ENCODE results near the gene EPHB1.
"Not testable (repeated sequence)": the region's sequence is repeated elsewhere in the genome, so short reads cannot be mapped to it uniquely, and the experiment has no call there.

EPHB1 gene

DNA sequence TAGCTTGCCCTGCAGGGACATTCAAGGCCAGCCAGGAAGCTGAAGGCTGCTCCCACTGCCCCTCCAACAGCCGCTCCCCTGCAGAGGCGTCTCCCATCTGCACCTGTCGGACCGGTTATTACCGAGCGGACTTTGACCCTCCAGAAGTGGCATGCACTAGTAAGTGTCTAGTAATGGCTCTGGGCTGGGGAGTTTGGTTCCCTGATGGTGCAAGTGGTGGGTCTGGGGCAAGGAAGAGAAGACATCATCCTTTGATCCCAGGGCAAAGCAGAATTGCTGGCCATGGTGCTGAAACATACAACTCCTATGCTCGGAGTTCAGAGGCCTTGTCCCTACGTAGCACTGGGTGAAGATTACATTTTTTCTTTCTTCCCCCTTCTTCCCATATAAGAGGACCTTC lies 311.4 kb downstream of the EPHB1 start:
- no peak overlapping the region for H3K4me3 ChIP-seq (ENCODE audit: low read depth, low read length)

DNA sequence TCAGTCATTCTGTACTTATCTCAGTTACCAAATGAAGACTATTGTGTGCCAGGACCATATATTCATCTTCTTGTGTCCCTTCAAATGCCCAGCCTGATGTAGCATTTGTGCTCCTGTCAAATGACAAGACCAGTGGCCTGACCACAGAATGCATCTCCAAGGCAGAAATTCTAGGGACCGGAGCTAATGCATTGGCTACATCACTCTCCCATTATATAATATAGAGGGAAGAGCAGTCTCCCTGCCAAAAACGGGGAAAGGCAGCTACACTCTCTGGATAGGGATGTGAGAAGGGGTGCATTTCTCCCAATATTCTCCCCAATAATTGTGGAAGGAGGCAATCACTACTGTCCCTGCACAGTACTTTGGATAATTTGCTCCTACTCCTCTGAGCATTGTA lies 312.0 kb downstream of the EPHB1 start:
- no peak overlapping the region for H3K4me3 ChIP-seq (ENCODE audit: low read depth, low read length)

DNA sequence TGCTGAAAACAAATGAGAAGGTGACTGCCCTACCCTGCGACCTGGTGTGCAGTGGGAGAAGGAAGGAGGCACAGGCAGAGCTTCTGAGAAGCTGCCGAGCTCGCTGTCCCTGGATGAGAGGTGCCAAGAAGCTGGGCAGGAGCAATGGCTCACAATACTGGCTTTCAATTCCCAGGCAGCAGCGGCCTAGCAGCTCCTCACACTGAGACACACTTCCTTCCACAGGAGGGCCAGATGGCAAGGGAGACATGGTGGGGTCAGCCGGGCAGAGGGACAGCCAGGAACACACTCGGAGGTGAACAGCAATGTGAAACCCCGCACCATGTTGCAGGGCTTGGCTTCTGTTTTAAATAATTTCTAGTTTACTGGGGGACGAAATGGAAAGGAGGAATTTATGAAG lies 314.6 kb downstream of the EPHB1 start:
- H3K4me3 ChIP-seq (ENCODE audit: low read depth, low read length): no peak overlapping the region

DNA sequence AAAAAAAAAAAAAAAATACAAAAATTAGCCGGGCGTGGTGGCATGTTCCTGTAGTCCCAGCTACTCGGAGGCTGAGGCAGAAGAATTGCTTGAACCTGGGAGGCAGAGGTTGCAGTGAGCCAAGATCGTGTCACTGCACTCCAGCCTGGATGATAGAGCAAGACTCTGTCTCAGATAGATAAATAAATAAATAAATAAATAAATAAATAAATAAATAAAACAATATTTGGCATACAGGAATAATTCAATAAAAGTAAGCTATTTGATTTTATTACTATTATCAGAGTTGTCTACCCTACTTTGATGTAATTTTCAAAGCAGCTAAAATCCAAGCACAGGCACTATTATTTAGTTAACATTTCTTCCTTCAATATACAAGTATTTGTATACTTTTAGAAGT lies 319.5 kb downstream of the EPHB1 start:
- H3K4me3 ChIP-seq (ENCODE audit: low read depth, low read length): not testable (repeated sequence)

DNA sequence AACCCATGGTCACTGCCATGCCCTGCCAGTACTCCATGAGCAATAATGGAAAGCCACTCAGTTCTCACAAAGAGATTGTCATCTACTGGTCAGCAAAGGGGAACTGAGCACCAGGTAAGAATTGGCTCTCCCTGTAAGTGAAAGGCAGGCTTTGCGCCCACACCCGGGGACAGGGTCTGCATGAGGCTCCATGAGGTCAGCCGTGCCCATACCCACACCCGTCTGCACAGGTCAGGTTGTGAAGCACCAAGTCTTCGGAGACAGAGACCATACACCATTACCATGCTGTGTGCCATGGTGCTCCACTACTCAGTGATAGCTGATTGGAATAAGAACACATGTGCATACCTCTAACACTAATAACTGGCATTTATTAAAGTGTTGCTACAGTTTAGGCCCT lies 322.9 kb downstream of the EPHB1 start:
- no peak overlapping the region for H3K4me3 ChIP-seq (ENCODE audit: low read depth, low read length)

DNA sequence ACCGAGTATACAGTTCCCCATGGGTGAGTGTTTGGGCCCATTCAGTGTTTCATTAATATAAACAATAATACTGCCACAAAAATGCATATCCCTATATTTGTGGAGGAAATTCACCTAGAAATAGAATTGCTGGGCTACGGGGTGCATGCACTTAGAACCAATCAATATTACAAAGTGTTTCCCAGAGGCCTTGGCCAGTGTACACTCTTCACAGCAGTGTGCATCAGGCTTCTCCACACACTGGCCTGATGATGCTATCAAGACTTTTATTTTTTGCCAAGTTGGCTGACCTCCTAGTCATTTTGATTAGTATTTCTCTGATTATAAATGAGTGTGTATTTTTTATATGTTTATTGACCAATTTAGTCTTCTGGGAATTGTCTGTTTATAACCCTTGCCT lies 323.7 kb downstream of the EPHB1 start:
- no peak overlapping the region for H3K4me3 ChIP-seq (ENCODE audit: low read depth, low read length)

DNA sequence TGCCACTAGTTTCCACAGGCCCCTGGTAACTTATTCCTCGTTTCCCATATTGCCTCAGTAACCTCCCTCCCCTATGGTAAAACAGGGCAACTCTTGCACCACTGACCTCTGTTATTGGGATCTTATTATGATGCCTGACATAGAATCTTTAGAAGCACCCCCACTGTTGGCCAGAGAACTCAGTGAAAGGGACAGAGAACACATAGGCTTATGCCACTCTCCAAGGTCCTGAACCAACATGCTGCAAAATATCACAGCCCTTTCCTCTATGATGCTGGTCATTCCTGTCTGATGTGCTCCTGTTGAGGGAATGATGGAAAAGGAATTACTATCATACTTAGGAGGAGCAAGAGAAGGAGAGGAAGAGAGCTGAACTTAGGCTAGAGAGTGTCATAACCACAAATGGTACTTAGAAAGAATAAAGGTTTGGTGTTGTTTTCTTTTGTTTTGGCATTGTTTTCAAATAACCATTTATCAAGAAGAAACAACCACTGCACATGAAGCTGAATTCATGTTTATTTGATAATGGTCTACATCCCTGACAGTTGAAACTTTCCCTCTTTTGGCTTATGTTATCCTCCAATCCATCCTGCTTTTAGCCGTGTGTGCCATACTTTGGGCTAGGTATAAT lies 330.2 kb downstream of the EPHB1 start:
- H3K4me3 ChIP-seq (ENCODE audit: low read depth, low read length): no peak overlapping the region

DNA sequence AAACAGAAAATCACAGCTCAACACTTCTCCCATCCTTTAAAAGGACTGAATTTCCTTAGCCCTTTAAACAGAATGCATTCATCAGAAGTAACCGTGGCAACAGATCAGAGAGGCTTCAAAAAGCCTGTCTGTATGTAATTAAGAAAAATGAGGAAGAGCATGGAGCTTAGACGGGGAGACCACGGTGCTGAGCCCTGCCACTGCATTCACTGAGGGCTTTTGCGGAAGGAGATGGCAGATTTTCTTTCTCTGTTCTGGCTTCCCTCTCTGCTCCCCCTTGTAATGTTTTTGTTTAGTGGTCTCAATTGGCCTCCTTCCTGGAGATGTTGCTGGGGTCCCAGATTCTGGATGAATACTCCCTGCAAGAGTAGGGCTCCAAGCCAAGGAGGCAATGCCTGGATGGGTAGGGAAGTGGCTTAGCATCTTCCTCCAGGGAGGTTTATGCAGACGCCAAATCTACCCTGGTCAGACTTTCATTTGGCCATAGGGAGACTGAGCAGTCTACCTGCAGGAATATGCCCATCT lies 332.9 kb downstream of the EPHB1 start:
- H3K4me3 ChIP-seq (ENCODE audit: low read depth, low read length): no peak overlapping the region

DNA sequence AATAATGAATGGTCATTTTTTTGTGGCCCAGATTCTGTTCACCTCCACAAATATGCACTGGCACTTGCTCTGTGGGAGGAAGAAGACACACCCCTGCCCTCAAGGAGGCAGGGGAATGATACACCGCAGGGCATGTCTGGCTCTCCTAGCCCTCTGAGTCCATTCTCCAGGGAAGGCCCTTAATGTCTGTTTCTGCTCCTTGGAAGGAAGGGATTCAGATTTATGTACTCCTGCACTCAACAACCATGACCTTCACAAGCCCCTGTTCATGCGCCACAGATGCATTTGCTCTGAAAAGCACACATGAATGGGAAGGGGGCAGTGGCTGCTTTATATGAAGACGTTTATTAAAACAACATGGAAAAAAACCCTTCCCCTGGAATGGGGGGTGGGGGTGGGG lies 333.8 kb downstream of the EPHB1 start:
- no peak overlapping the region for H3K4me3 ChIP-seq (ENCODE audit: low read depth, low read length)

DNA sequence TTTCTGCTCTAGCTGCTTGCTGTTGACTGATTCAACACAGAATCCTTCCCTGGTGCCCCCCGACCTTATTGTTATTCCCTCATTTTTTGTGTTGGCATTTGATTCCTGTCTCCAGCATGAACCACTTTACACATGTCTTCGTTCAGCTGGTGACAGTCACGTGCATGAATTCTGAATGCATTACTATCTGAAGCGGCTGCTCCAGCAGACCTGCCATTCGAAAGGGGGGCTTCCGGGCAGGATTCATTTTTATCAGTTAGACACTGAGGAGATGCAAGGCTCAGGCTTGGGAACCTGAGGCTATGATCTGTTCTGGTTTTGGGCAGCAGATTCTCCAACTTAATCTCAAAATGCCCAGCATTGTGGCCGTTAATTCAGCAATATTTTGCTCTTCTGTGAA lies 336.2 kb downstream of the EPHB1 start:
- no peak overlapping the region for H3K4me3 ChIP-seq (ENCODE audit: low read depth, low read length)

DNA sequence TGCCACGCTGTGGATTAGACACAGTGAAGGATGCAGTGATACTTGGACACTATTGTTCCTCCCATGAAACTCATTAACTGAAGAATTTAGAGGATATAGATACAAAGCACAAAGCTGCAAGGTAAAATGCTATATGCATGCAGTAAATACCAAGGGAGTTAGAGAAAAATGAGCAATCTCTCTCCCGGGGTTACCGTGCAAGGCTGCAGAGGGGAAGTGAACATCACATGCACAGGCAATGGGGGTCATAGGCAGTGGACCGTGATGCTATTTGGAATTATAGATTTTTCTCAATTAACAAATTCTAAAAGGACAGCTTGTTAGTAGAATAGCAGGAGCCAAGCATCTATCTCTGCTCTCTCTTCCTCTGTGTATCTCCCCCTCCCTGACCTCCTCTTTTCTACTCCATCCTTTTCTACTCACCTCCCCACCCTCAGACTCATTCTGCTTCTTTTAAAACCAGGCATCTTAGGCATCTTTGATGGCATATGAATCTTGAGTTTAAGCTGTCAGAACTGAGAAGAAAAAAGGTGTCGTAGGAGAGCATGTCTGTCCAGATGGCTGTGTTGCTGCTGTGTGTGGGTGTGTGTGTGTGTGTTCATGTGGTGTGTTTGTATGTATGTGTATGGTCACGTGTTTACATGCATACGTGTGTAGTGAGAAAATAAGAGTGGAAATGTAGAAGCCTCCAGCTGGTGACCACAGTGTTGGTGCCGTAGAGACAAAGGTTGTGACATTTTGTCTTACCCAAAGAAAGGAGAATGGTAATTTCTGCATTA lies 339.0 kb downstream of the EPHB1 start:
- H3K4me3 ChIP-seq (ENCODE audit: low read depth, low read length): no peak overlapping the region

DNA sequence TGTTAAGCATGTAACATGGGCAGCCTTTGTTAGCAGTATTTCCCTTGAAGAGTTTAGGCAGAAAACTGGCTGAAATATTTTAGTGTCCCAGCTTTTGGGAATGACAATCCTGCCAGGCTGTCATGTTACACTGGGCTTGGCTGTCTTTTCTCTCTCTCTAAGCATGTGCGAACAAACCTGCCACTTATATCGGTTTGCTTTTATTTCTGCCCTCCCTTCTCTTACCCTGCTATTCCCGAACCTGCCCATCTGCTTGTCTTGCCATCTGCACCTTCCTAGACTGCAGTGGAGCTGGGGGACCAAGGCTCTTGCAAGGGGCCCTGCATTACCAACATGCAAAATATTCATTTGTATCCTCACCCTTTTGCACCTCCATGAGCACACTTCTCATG lies 339.6 kb downstream of the EPHB1 start:
- no peak overlapping the region for H3K4me3 ChIP-seq (ENCODE audit: low read depth, low read length)

DNA sequence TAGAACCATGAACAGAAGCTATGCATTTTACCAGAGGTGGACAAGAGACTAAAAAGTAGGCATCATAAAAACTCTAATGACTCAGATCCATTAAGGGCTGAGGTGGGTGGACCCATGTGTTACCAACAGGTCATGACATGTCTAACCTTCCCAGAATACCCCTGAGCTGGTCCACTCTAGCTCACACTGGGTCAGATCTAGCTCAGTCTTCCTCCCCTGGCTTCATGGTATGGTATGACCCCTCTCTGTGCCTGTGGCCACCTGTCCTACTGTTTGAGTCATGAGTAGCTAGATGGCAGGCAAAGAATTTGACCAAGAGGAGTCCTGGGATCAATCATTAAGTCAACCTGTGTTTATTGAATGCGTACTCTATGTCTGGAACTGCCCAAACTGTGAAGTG lies 340.4 kb downstream of the EPHB1 start:
- no peak overlapping the region for H3K4me3 ChIP-seq (ENCODE audit: low read depth, low read length)

DNA sequence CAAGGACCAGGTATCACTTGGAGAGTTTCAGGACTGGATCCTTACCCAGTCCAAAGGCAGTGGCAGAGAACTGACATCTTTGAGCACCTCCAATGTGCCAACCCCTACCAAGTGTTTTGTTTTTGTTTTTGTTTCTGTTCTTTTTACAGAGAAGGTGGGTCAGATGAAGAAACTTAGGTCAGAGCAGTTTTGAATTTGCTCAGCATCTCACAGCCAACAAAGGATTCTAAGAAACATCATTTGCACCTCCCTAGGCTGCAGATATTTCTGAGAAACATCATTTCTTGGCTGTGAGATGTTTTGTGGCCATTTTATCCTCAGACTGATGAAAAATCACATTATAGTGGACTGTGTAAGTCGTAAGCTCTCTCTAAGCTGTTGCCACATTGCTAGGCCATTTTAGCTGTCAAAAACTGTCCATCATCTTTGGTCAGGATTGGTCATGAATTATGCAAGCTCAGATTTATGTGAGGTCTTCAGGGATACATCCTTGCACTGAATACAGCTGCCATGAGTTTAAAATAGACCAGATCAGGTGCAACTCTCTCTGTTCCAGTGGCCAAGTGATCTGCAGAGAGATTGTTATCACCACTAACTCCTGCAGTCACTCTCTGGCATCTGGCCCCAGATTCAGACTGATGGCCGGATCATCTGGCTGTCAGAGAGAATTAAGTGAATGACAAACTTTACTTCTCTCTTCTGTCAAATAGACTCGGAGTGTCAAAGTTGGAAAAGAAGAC lies 341.5 kb downstream of the EPHB1 start:
- no peak overlapping the region for H3K4me3 ChIP-seq (ENCODE audit: low read depth, low read length)

DNA sequence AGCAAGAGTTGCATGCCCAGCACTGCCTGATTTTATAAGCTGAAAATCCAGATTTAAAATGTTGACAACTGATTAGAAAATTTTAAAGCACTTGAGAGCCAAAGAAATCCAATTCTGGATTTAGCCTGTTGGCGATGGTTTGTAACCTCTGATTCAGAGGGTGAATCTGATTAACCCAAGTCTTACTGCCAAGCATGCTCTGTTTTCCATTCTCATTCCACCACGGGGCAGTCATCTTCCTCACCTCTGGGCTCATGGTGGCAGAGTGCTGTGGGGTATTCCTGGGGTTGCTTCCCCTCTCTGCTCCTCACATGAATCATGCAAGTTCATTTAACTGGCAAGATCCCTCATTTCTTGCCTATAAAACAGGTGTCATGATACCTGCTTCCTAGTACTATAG lies 342.2 kb downstream of the EPHB1 start:
- no peak overlapping the region for H3K4me3 ChIP-seq (ENCODE audit: low read depth, low read length)

DNA sequence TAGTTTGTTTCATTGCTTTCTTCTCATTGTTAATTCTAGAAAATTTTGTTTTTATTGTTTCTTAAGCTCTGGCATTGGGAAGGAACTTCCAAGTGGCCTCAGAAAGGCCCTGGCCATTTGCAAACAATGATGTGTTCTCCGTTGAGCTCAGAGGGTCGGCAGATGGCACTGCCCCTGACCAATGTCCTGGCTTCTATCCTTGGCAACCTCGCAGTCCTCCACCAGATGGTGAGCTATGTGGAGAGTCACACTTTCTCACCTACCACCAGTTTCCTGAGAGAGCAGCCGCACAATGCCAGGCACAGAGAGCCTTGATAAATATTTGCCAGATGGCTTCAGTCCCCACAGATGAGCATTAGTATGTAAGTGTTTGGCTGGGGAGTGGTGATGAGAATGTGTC lies 343.7 kb downstream of the EPHB1 start:
- no peak overlapping the region for H3K4me3 ChIP-seq (ENCODE audit: low read depth, low read length)

DNA sequence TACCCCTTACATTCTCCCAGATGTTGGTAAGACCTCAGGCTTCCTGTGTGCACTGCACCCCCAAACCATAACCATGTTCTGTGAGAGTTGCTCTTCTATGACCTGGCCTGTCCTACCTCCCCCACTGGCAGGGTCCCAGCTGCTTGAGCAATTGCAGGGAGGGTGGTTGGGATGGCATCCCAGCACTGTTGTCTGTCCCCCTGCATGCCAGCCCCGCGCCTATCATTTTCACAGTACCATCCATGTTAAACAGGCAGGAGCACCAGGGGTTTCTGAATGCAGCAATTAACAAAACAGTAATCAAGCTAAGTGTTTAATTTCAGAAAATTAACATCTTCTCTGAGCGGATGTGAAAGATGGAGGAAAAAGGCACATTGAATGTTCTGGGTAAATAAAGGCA lies 345.5 kb downstream of the EPHB1 start:
- H3K4me3 ChIP-seq (ENCODE audit: low read depth, low read length): no peak overlapping the region

DNA sequence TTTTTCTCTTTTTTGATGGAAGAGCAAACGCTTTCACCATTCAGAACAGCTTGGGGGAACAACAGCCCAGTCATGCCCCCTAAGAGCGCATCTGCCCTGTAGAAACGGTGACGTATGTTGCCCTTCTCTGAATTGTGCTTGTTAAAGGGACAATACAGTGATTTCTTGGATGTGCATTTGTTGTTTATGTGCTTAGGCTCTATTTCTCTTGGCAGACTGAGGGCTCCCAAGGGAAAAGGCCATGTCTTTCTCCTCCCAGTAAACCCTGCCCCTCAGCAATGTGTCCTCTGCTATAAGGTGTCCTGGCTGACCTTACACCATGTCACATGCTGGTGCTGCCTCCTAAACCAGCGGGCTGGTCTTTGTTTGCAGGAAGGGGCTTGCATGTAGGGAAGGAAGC lies 346.1 kb downstream of the EPHB1 start:
- no peak overlapping the region for H3K4me3 ChIP-seq (ENCODE audit: low read depth, low read length)

DNA sequence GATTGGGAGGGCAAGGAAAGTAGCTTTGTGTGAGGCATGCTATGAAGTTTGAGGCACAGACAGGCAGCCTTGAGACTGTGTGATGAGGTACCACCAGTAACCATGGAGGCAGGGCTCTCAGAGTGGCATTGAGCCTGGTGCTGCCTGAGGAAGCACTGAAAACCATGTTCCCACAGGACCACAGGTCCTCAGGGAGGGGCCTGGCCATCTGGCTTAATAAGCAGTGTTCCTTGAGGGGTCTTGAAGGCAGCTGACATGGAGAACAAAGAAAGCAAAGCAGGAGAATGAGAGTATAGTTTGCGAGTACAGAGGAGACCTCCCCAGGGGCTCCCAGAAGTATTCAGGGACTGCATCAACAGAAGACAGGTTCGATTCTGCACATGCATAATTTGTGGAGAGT lies 346.6 kb downstream of the EPHB1 start:
- no peak overlapping the region for H3K4me3 ChIP-seq (ENCODE audit: low read depth, low read length)

DNA sequence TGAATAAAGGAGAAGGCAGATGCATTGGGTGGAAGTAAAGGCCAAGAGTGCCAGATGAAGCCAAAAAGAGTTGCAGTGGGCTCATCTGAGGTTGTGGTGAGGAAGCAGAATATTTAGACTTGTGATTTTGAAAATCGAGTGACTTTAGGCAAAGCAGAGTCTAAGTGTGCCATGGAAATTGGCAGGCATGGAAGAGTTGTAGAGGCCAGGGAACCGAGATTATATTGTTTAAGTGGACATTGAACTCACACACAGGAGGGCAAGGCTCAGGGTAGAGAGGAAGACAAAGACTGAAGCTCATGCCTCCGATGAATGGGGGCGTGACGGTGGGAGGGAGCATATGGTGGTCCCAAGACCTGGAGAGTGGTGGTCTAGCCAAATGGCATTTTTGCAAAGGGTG lies 347.5 kb downstream of the EPHB1 start:
- H3K4me3 ChIP-seq (ENCODE audit: low read depth, low read length): no peak overlapping the region

DNA sequence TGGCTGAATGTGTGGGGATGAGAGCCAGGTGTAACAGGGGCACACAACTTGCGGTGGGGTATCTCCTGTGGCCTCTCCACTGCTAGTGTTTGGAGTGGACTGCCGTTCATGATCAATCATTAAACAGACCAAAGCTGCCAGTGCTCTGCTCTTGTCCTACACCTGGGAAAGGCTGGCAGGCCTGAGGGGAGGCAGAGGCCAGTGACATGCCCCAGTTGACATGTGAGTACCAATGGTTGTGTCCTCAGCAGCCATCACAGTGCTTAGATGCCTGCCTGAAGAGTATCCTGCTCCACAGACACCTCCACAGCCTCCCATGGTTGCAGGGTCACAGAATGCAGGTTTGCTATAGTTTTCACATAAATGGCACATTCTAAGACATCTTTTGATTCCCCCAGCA lies 348.4 kb downstream of the EPHB1 start:
- no peak overlapping the region for H3K4me3 ChIP-seq (ENCODE audit: low read depth, low read length)

DNA sequence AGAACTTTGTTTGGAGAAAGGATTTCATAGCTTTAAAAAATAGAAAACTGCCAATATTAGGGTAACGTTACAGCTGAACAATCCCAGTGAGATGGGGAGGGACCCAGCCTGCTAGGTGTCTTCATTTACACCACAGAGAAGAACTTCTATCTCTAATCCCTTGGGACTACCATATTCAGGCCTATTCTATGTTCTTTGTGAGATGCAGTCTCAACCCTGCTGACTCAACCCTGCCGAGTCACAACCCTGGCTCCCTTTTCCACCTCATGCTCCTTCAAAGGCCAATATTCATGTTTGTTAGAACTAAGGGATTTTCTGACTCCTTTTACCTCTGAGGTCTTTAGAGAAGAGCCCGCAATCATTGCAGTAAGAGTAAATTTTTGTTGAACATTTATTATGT lies 350.5 kb downstream of the EPHB1 start:
- H3K4me3 ChIP-seq (ENCODE audit: low read depth, low read length): no peak overlapping the region
